T-helper 9 cell (primary cell): ENCODE results near the gene MTHFS.

Experiments used
- DNase-seq: peaks from one replicate; pipeline ENCODE4 v3.0.0-alpha.2; 2020

Gene MTHFS

DNA sequence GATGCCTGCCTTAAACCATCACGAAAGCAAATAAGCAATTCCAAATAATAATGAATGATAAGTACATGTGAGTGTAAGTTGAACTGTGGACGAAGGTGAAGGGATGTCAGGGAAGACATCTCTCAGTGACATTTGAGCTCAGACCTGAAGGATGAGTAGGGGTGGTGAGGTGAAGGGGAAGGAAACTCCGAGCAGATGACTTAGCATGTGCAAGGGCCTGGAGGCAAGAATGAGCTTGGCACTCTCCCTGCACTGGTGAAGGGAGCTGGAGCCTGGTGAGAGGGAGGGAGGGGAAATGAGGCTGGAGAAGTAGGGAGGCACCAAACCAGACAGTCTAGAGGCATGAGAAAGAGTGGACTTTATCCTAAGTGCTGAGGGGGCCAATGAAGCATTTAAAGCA lies 84.3 kb downstream of the MTHFS start:
- no peak for DNase-seq

DNA sequence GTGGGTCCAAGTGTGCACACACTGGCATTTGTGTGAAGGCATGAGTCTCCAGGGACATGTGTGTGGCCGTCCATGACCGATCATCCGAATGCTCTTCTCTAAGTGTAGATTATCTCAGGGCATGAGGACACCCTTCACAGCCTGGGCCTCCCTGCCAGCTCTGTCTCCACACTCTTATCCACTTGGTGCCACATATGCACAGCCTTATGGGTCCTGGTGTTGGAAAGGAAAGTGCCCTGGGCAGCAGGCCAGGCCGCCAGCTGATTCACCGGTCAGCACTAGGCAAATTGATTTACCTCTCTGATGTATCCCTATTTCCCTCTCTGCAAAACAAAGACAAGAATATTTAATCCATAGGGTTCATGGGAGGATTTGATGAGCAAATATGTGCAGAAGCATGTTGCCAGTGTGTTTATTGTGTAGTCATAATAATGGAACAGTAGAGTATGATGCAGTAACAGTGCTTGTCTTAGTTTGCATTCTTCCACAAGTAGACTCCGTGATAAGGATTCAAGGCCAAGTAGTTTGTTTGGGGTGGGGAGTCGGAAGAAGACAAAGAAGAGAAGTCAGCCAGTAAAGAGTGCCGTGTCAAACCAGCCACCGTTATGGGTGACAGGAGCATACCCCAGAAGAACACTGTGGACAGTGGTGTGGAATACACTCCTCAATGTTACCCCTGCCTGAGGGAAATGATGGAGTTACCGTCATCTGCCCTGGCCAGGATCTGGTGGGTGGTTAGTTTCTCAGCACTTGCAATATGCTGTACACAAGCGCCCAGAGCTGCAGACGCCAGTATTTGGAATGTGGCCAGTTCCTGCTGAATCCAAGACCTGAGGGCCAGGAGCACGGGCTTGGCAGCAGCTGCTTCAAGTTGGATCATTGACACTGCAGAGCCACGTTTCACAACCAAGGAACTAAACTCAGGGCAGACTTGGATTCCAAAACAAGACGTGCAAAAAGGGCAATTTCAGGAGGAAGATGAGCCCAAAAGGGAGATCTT lies 85.1 kb downstream of the MTHFS start:
- no peak for DNase-seq

DNA sequence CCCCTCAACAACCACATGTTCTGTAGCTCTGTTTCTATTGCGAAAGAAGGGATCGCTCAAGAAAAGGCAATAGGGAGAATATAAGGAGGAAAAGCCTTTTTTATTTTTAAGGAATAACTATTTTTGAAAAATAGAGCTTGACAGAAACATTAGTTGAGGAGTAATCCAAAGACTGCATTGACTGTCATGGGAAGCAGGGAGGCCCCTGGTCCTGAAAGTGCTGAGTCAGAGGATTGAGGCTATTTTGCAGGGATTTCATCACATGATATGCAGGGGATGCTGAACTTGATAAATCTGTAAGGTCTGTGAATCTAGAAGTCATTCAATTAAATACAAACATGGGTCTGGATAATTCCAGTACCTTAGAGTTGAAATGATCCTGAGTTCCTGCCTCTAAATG lies 92.0 kb downstream of the MTHFS start:
- DNase-seq: no peak

DNA sequence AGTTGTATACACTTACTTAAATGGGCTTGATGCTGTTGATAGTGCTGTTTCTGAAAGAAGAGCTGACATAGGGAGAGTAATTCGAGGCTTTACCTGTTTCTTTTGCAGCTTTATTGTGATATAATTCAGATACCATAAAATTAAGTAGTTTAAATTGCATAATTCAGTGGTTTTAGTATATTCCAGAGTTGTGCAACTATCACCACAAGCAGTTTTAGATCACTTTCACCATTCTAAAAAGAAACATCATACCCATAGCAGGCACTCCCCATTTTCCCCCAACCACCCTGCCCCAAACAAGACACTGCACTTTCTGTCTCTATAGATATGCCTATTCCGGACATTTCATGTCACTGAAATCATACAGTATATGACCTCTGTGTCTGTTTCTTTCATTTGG lies 98.5 kb downstream of the MTHFS start:
- no peak for DNase-seq
